ENCODE data around the gene ZNF85.
"Not testable (repeated sequence)": the region's sequence is repeated elsewhere in the genome, so short reads cannot be mapped to it uniquely, and the experiment has no call there.

The ZNF85 gene

GRCh38 chr19:20923077-20923871 lies at the start of gene ZNF85:
TSS of gene ZNF85 (plus strand) at chr19:20923251. CDS start at chr19:20923401, 150 bp downstream.
- DNase-seq = peak; percentile 92

GRCh38 chr19:20879501-20879900 lies 43.5 kb upstream of the ZNF85 start:
- DNase-seq = no peak

- DNase-seq = no peak
Measured at GRCh38 chr19:20912973-20913372, 10.1 kb upstream of the ZNF85 start.

GRCh38 chr19:20925481-20925880 lies 2.4 kb downstream of the ZNF85 start:
- no peak for DNase-seq

GRCh38 chr19:20926796-20927195 lies 3.7 kb downstream of the ZNF85 start:
- no peak for DNase-seq

GRCh38 chr19:20928371-20928770 lies 5.3 kb downstream of the ZNF85 start:
- no peak for DNase-seq

GRCh38 chr19:20936322-20936947 lies 13.4 kb downstream of the ZNF85 start:
- not testable (repeated sequence) for DNase-seq

GRCh38 chr19:20952561-20953095 lies 29.6 kb downstream of the ZNF85 start:
- DNase-seq = not testable (repeated sequence)

GRCh38 chr19:20964798-20965197 lies 41.7 kb downstream of the ZNF85 start:
- DNase-seq = peak; percentile 15

GRCh38 chr19:20968092-20968491 lies 45.0 kb downstream of the ZNF85 start:
- peak; percentile 5 for DNase-seq

- no peak for DNase-seq
Measured at GRCh38 chr19:20969498-20969897, 46.4 kb downstream of the ZNF85 start.

- DNase-seq = no peak
Measured at GRCh38 chr19:20969898-20970297, 46.8 kb downstream of the ZNF85 start.

GRCh38 chr19:20992788-20993187 lies 69.7 kb downstream of the ZNF85 start:
- not testable (repeated sequence) for DNase-seq

- peak; percentile 94 for DNase-seq
Measured at GRCh38 chr19:20999731-21000352, 76.8 kb downstream of the ZNF85 start.
